GM23338 (cell line): ENCODE measurements around the gene UGT1A4. TPM values are rescaled to one million over a fixed set of nuclear protein-coding genes. Genes with fewer than 3 reads are reported as not detected.

Experiments
- ATAC-seq: fragments of 200-7000 bp; cut with Tn5 transposase; 3 replicates; pipeline ENCODE4 v1.9.1; 2020
- DNase-seq: peaks from one replicate; pipeline ENCODE4 v3.0.0-alpha.2; 2015; ENCODE audit warnings: low spot score
- H2AFZ ChIP-seq: fragments of 200-600 bp; sonication (generic); 2 replicates; pipeline ENCODE4 v1.8.0; 2016; ENCODE audit warnings: antibody characterized with exemption, mild to moderate bottlenecking, moderate library complexity
- H3F3A ChIP-seq: fragments of 200-600 bp; sonication (generic); replicated peaks from 2 replicates; pipeline ENCODE4 v1.8.0; 2017; ENCODE audit warnings: antibody characterized with exemption, mixed run types, low read depth
- H3K27ac ChIP-seq: fragments of 200-600 bp; sonication (generic); 2 replicates; pipeline ENCODE4 v1.6.1; 2016; ENCODE audit warnings: low read depth
- H3K27me3 ChIP-seq: fragments of 200-600 bp; sonication (generic); 2 replicates; pipeline ENCODE4 v1.8.0; 2016; ENCODE audit warnings: mild to moderate bottlenecking, mixed run types, moderate library complexity; ENCODE audit not compliant: insufficient read depth
- H3K36me3 ChIP-seq: fragments of 200-600 bp; sonication (generic); 2 replicates; pipeline ENCODE4 v1.8.0; 2016; ENCODE audit warnings: mild to moderate bottlenecking; ENCODE audit not compliant: insufficient read depth
- H3K4me1 ChIP-seq: fragments of 200-600 bp; sonication (generic); 2 replicates; pipeline ENCODE4 v1.8.0; 2016; ENCODE audit warnings: mild to moderate bottlenecking, moderate library complexity; ENCODE audit not compliant: insufficient read depth
- H3K4me2 ChIP-seq: fragments of 200-600 bp; sonication (generic); 2 replicates; pipeline ENCODE4 v1.7.1; 2017; ENCODE audit warnings: mixed run types
- H3K4me3 ChIP-seq: fragments of 200-600 bp; sonication (generic); 2 replicates; pipeline ENCODE4 v1.6.1; 2016; ENCODE audit warnings: mixed run types
- H3K79me2 ChIP-seq: fragments of 200-600 bp; sonication (generic); replicated peaks from 2 replicates; pipeline ENCODE4 v1.8.0; 2017; ENCODE audit warnings: mild to moderate bottlenecking; ENCODE audit not compliant: insufficient read depth
- H3K9me2 ChIP-seq: fragments of 200-600 bp; sonication (generic); 2 replicates; pipeline ENCODE4 v1.8.0; 2017; ENCODE audit not compliant: insufficient read depth
- H4K20me1 ChIP-seq: fragments of 200-600 bp; sonication (generic); replicated peaks from 2 replicates; pipeline ENCODE4 v1.8.0; 2017; ENCODE audit warnings: mild to moderate bottlenecking; ENCODE audit not compliant: insufficient read depth
- H3K27ac Mint-ChIP-seq: 2 replicates; pipeline ENCODE4 v1.8.0; 2020; ENCODE audit warnings: inconsistent platforms, mild to moderate bottlenecking, moderate library complexity, mixed read lengths
- H3K27me3 Mint-ChIP-seq: 3 replicates; pipeline ENCODE4 v1.8.0; 2022; ENCODE audit warnings: low read depth, mild to moderate bottlenecking, moderate library complexity, mixed read lengths, inconsistent platforms; ENCODE audit not compliant: insufficient read depth, poor library complexity
- H3K36me3 Mint-ChIP-seq: 3 replicates; pipeline ENCODE4 v1.8.0; 2021; ENCODE audit warnings: low read depth, mild to moderate bottlenecking, inconsistent platforms, moderate library complexity, mixed read lengths
- H3K4me1 Mint-ChIP-seq: 3 replicates; pipeline ENCODE4 v1.8.0; 2020; ENCODE audit warnings: mild to moderate bottlenecking, inconsistent platforms, mixed read lengths
- H3K4me3 Mint-ChIP-seq: 3 replicates; pipeline ENCODE4 v1.8.0; 2021; ENCODE audit warnings: moderate library complexity, mild to moderate bottlenecking, inconsistent platforms, mixed read lengths
- H3K9me3 Mint-ChIP-seq: 3 replicates; pipeline ENCODE4 v1.8.0; 2020; ENCODE audit warnings: moderate library complexity, mild to moderate bottlenecking, inconsistent platforms, mixed read lengths
- JUNB ChIP-seq: IDR thresholded peaks from one replicate; pipeline ENCODE4 v1.6.1; 2016; ENCODE audit warnings: antibody characterized with exemption; ENCODE audit not compliant: unreplicated experiment
- NANOG ChIP-seq: IDR thresholded peaks from 2 replicates; pipeline ENCODE4 v1.6.1; 2016; ENCODE audit warnings: antibody characterized with exemption, borderline replicate concordance
- STAT1 ChIP-seq: IDR thresholded peaks from one replicate; pipeline ENCODE4 v1.6.1; 2016; ENCODE audit warnings: antibody characterized with exemption; ENCODE audit not compliant: unreplicated experiment
- polyA plus RNA-seq: library from polyadenylated mRNA; unstranded; fragments of >200 nt; fragmentation: Nextera tagmentation; extraction: Ambion mirVana; gene quantifications from 2 replicates; pipeline ENCODE4 v1.2.1, GENCODE V29; 2016
- total RNA-seq: library from RNA; depleted of rRNA; stranded (reverse); fragments of >200 nt; shearing (Covaris generic); gene quantifications from 2 replicates; pipeline ENCODE4 v1.2.3, GENCODE V29; 2014
- TF ChIP-seq, protein P1 (sequence below), 2 experiments: fragments of 200-600 bp in 1 of 2; sonication (generic) in 1 of 2; conservative IDR thresholded peaks; 2 replicates each; pipeline versions ENCODE4 v1.5.1 to v1.6.1; 2016 to 2017; ENCODE audit warnings: antibody characterized with exemption in 2 of 2, low read depth in 2 of 2, mild to moderate bottlenecking in 2 of 2, moderate library complexity in 1 of 2

Gene UGT1A4
- total and polyA plus RNA-seq, 2 experiments from 2014 or later: not detected

DNA sequence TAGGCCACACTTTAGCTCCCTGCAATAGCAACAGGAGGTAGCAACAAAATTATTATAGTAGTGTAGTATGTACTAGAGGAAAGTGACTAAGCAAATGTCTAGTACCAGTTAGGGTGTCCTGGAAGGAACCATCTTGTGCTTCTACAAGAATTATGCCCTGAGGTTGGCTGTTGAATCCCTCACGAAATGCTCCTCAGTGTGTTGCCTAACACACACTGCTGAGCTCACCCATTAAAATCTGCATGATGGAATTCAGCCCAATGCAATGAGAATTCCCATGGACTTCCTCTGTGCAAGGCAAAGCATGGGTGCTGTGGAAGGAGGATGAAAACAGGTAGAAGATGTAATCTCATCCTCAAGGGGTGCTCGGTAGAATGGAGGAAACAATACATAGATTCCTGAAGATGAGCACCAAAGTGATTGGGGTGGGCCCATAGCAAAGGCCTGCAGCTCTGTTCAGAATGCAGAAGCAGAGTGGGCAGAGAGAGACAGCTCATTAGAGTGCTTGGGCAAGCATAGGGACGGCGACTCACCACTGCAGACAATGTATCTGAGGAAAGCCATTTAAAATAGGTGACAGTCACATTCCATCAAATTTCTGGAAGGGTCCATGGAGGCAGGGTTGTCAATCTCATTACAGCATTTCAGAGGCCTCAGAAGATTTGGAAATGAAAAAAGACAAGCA is 38.0 kb upstream of the UGT1A4 start:
- Histone ChIP-seq H3K4me2 (no peak overlapping the region), H3K36me3 (no peaks in the 10 kb centered on the region), H3K9me2 (no peaks in the 10 kb centered on the region), H3K4me3 (no peak overlapping the region), H2AFZ (no peak overlapping the region), H3F3A (no peaks in the 10 kb centered on the region), H4K20me1 (no peaks in the 10 kb centered on the region), H3K79me2 (no peaks in the 10 kb centered on the region), H3K4me1 (no peaks in the 10 kb centered on the region), H3K27me3 (no peaks in the 10 kb centered on the region), H3K27ac (no peak overlapping the region)
- no peaks in the 10 kb centered on the region; the same call in 2 of the 3 replicates for H3K9me3 Mint-ChIP-seq
- no peaks in the 10 kb centered on the region for H3K4me1 Mint-ChIP-seq
- no peak for DNase-seq
- no peak for TF ChIP-seq NANOG
- TF ChIP-seq, protein P1, sequence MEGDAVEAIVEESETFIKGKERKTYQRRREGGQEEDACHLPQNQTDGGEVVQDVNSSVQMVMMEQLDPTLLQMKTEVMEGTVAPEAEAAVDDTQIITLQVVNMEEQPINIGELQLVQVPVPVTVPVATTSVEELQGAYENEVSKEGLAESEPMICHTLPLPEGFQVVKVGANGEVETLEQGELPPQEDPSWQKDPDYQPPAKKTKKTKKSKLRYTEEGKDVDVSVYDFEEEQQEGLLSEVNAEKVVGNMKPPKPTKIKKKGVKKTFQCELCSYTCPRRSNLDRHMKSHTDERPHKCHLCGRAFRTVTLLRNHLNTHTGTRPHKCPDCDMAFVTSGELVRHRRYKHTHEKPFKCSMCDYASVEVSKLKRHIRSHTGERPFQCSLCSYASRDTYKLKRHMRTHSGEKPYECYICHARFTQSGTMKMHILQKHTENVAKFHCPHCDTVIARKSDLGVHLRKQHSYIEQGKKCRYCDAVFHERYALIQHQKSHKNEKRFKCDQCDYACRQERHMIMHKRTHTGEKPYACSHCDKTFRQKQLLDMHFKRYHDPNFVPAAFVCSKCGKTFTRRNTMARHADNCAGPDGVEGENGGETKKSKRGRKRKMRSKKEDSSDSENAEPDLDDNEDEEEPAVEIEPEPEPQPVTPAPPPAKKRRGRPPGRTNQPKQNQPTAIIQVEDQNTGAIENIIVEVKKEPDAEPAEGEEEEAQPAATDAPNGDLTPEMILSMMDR (conservative IDR thresholded peaks at IDR 0.05; ENCODE audit: low read depth in 2 of 2): no peak
- no peak for TF ChIP-seq JUNB
- H3K4me3 Mint-ChIP-seq: no peak overlapping the region
- peaks cover 4% of the 10 kb centered on the region for H3K27me3 Mint-ChIP-seq
- no peaks in the 10 kb centered on the region for H3K36me3 Mint-ChIP-seq
- H3K27ac Mint-ChIP-seq: no peak overlapping the region
- no peak for ATAC-seq

DNA sequence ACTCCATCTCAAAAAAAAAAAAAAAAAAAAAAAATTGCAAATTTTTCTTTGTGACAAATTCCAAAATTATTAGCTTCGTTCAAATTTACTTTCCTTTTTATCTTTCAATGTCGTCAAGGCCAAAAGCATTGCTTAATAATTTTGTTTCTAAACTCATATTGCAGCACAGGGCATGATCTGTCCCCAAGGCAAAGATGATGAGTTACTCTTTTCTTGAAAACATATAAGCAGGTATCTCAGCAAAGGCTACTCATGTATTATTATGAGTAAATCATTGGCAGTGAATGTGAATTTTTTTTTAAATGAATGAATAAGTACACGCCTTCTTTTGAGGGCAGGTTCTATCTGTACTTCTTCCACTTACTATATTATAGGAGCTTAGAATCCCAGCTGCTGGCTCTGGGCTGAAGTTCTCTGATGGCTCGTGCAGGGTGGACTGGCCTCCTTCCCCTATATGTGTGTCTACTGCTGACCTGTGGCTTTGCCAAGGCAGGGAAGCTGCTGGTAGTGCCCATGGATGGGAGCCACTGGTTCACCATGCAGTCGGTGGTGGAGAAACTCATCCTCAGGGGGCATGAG is 36.9 kb upstream of the UGT1A4 start, which contains the start of gene UGT1A7:
TSS of gene UGT1A7 (plus strand) at position 381 of the 579 bp plus-strand sequence. CDS start at position 418, 37 bp downstream.
- H3K9me2 ChIP-seq: no peaks in the 10 kb centered on the region
- no peaks in the 10 kb centered on the region for H3K79me2 ChIP-seq
- no peaks in the 10 kb centered on the region for H3K36me3 Mint-ChIP-seq
- H2AFZ ChIP-seq: no peak within 1 kb of the TSS
- no peaks in the 10 kb centered on the region for H3F3A ChIP-seq
- H3K4me1 Mint-ChIP-seq: no peaks in the 10 kb centered on the region
- no peak within 1 kb of the TSS for H3K4me3 Mint-ChIP-seq
- no peak for DNase-seq
- no peaks in the 10 kb centered on the region for H3K4me1 ChIP-seq
- no peak within 1 kb of the TSS for H3K4me2 ChIP-seq
- H3K4me3 ChIP-seq: no peak within 1 kb of the TSS
- H3K27ac ChIP-seq: no peak within 1 kb of the TSS
- no peaks in the 10 kb centered on the region for H3K9me3 Mint-ChIP-seq
- ATAC-seq: no peak
- H4K20me1 ChIP-seq: no peaks in the 10 kb centered on the region; the same call in 1 of the 2 replicates
- H3K27me3 ChIP-seq: no peaks in the 10 kb centered on the region
- peaks cover 4% of the 10 kb centered on the region for H3K27me3 Mint-ChIP-seq
- H3K36me3 ChIP-seq: no peaks in the 10 kb centered on the region
- no peak for TF ChIP-seq STAT1
- TF ChIP-seq, protein P1 (conservative IDR thresholded peaks at IDR 0.05; ENCODE audit: low read depth in 2 of 2): no peak
- TF ChIP-seq JUNB: no peak
- H3K27ac Mint-ChIP-seq: no peak within 1 kb of the TSS
